ENCODE results near the gene AKAP13.

AKAP13 gene

DNA sequence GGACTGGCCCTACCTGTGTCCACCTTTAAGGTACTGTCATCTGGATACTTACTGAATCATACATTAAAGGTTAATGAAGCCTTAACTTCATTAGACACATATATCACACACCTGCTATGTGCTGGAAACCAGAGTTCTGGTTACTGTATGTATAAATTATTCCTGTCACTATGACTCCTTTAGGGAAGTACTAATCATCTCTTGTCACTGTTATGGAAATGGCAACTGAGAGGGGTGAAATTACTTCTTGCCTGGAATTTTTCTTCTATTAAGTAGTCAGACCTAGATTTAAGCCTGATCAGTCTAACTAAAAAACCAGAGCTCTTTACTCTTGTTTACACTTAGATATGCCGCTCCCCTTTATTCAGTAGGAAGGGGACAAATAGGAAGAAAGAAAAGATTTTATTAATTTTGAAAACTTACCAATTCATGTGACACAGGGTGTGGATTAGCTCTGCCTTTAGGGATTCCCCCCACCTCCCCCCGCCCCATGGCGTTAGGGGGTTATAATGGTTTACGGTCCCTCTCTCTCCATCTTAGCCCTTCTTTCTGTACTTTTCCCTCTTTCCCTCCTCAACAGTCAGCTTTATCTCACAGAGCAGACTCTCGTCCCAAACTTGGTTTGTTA, 261.8 kb downstream of the AKAP13 start:
- H3K27me3 Mint-ChIP-seq (ENCODE audit: low read depth, poor library complexity) = no peaks in the 10 kb centered on the region
- DNase-seq = no peak
- TF ChIP-seq, protein P1, sequence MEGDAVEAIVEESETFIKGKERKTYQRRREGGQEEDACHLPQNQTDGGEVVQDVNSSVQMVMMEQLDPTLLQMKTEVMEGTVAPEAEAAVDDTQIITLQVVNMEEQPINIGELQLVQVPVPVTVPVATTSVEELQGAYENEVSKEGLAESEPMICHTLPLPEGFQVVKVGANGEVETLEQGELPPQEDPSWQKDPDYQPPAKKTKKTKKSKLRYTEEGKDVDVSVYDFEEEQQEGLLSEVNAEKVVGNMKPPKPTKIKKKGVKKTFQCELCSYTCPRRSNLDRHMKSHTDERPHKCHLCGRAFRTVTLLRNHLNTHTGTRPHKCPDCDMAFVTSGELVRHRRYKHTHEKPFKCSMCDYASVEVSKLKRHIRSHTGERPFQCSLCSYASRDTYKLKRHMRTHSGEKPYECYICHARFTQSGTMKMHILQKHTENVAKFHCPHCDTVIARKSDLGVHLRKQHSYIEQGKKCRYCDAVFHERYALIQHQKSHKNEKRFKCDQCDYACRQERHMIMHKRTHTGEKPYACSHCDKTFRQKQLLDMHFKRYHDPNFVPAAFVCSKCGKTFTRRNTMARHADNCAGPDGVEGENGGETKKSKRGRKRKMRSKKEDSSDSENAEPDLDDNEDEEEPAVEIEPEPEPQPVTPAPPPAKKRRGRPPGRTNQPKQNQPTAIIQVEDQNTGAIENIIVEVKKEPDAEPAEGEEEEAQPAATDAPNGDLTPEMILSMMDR (IDR thresholded peaks at IDR 0.05) = no peak
- no peak overlapping the region for H3K4me3 Mint-ChIP-seq
- H3K9me3 Mint-ChIP-seq = peaks cover 5% of the 10 kb centered on the region
- peaks cover 26% of the 10 kb centered on the region for H3K4me1 Mint-ChIP-seq
- H3K27ac Mint-ChIP-seq = peak overlapping the region; percentile 87
- peaks cover 77% of the 10 kb centered on the region for H3K36me3 Mint-ChIP-seq (ENCODE audit: low read depth)

DNA sequence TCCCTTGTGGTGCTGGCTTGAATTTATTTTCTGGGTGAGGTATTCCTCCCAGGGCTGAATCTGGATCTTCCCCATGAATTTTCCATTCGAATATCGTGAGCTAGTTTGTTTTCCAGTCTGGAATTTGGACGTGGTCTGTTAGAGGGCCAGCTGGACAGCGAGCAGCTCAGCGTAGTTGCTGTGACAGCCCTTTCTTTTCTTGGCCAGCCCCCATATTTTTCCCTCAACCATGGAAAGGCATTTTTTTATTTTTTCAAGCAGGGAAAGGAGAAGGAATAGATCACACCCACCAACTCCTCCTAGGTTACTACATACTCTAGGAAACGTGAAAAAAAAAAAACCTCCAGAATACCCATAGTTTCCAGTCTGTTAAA, 262.3 kb downstream of the AKAP13 start:
- TF ChIP-seq, protein P1 (IDR thresholded peaks at IDR 0.05) = no peak
- DNase-seq = no peak
- H3K4me3 Mint-ChIP-seq = no peak overlapping the region
- H3K27me3 Mint-ChIP-seq (ENCODE audit: low read depth, poor library complexity) = no peaks in the 10 kb centered on the region
- H3K4me1 Mint-ChIP-seq = peaks cover 26% of the 10 kb centered on the region
- peaks cover 5% of the 10 kb centered on the region for H3K9me3 Mint-ChIP-seq
- peak overlapping the region; percentile 87 for H3K27ac Mint-ChIP-seq
- H3K36me3 Mint-ChIP-seq (ENCODE audit: low read depth) = peaks cover 77% of the 10 kb centered on the region

DNA sequence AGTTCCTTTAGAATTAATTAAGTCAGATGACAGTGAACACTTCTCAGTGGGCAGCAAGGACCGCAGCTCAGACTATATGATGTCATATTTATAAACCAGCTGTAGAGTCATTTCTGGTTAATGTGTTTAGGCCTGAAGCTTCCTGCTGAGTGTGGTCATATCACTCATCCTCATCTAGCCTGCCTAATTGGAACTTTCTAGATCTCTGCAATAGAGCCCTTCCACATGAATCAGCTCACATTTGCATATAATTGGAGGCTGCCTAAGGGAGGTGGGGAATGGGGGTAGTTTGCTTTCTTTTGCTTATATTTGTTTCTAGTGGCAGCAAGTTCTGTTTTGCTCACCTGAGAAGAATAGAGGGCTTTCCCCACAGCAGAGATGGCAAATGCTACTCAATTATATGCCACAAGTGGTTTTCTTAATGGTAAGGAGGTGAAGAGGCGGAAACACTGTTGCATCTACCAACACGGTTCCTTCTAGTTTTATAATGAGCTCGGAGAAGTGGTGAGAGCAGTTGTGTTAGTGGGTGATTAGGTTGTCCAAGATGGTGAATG, 266.2 kb downstream of the AKAP13 start:
- no peak for DNase-seq
- H3K27ac Mint-ChIP-seq = no peak overlapping the region

DNA sequence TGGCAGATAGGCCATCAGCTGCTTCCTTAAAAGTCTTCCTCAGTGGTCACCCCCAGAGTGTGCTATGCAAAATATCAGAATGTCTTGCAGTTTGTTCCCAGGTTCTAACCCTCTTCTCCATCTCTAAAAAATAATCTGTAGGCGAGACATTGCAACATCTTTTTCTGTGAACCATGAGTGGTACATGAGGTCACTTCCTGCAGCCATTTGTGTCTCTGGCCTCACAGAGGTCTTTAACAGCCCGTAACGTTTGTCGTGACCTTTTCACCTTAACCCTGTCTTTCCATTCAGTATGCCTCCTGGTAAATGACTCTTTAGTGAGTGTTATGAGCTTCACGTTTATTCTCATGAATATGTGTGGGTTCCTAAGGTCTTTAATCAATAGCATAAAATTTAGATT, 269.0 kb downstream of the AKAP13 start:
- peak overlapping the region; percentile 71 for H3K27ac Mint-ChIP-seq
- no peak for DNase-seq
- H3K4me3 Mint-ChIP-seq = no peak overlapping the region
- peaks cover 5% of the 10 kb centered on the region for H3K9me3 Mint-ChIP-seq
- H3K36me3 Mint-ChIP-seq (ENCODE audit: low read depth) = peaks cover 64% of the 10 kb centered on the region
- H3K4me1 Mint-ChIP-seq = peaks cover 23% of the 10 kb centered on the region
- no peaks in the 10 kb centered on the region for H3K27me3 Mint-ChIP-seq (ENCODE audit: low read depth, poor library complexity)
- TF ChIP-seq, protein P1 (IDR thresholded peaks at IDR 0.05) = no peak

More for the DNA sequence above, 266.2 kb downstream of the AKAP13 start:
- Mint-ChIP-seq H3K9me3 (peaks cover 5% of the 10 kb centered on the region), H3K36me3 (ENCODE audit: low read depth) (peaks cover 64% of the 10 kb centered on the region), H3K27me3 (ENCODE audit: low read depth, poor library complexity) (no peaks in the 10 kb centered on the region), H3K4me1 (peaks cover 36% of the 10 kb centered on the region), H3K4me3 (no peak overlapping the region)
- TF ChIP-seq, protein P1 (IDR thresholded peaks at IDR 0.05) = no peak

DNA sequence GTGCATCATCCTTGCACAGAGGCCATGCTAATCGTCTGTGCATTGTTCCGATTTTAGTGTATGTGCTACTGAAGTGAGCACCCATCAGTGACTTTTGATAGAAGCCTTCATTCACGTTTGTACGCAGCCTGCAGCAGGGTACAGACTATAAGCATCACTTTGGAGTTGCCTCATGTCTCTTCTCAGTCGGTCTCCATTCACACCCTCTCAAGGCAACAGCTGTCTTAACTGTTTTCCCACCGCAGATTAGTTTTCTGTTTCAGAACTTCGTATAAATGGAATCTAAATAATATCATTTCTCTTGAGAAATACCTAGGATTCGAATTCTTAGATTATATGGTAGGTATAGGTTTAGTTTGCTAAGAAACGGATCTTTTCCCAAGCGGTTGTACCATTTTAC, 271.1 kb downstream of the AKAP13 start:
- DNase-seq = no peak
- Mint-ChIP-seq H3K4me3 (no peak overlapping the region), H3K27ac (no peak overlapping the region), H3K4me1 (peaks cover 29% of the 10 kb centered on the region), H3K36me3 (ENCODE audit: low read depth) (peaks cover 58% of the 10 kb centered on the region), H3K9me3 (peaks cover 4% of the 10 kb centered on the region), H3K27me3 (ENCODE audit: low read depth, poor library complexity) (no peaks in the 10 kb centered on the region)
- TF ChIP-seq, protein P1 (IDR thresholded peaks at IDR 0.05) = no peak

DNA sequence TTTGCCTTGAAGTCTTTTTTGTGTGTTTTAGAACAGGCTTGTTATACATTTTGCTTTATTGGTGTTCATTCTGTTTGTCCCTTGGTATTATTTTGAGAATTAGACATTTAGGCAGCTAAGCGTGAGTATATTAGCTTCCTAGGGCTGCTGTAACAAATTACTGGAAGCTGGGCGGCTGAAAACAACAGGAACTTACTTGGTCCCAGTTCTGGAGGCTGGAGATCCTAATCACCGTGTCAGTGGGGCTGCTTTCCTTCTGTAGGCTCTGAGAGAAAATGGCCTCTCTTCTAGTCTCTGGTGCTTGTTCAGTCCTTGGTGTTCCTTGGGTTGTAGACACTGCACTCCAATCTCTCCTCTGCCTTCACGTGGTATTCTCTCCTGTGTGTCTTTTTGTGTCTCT, 272.1 kb downstream of the AKAP13 start:
- TF ChIP-seq, protein P1 (IDR thresholded peaks at IDR 0.05) = no peak
- Mint-ChIP-seq H3K27ac (peak overlapping the region; percentile 6), H3K9me3 (no peaks in the 10 kb centered on the region), H3K4me1 (peaks cover 29% of the 10 kb centered on the region), H3K4me3 (no peak overlapping the region), H3K36me3 (ENCODE audit: low read depth) (peaks cover 53% of the 10 kb centered on the region), H3K27me3 (ENCODE audit: low read depth, poor library complexity) (no peaks in the 10 kb centered on the region)
- DNase-seq = no peak

Measured in nephron progenitor cell (in vitro differentiated cells).